Measurements from ENCODE around the gene M1AP.

M1AP gene

GRCh38 chr2:74582184-74582583, 65.9 kb downstream of the M1AP start:
- Histone ChIP-seq H3F3A (ENCODE audit: control insufficient read depth, insufficient read depth) (no peaks in the 10 kb centered on the region), H3K36me3 (ENCODE audit: control insufficient read depth, low read length) (no peaks in the 10 kb centered on the region), H3K9me3 (ENCODE audit: control insufficient read depth, insufficient read depth, low read length) (no peaks in the 10 kb centered on the region), H3K27me3 (ENCODE audit: control insufficient read depth, low read length) (no peaks in the 10 kb centered on the region), H3K9me2 (replicated peaks; ENCODE audit: control insufficient read depth, low read length) (no peaks in the 10 kb centered on the region), H3K4me1 (ENCODE audit: control insufficient read depth, low read length) (peaks cover 15% of the 10 kb centered on the region), H3K4me2 (ENCODE audit: low read length) (no peak overlapping the region), H3K4me3 (ENCODE audit: low read length) (no peak overlapping the region), H3K79me2 (ENCODE audit: control insufficient read depth, low read length) (no peaks in the 10 kb centered on the region), H4K20me1 (ENCODE audit: control insufficient read depth, insufficient read depth, low read depth, low read length) (no peaks in the 10 kb centered on the region), H3K27ac (ENCODE audit: low read depth, low read length) (no peak overlapping the region)
- TF ChIP-seq EZH2phosphoT487 (IDR thresholded peaks at IDR 0.05; ENCODE audit: borderline replicate concordance, low read length) (no peak), CTCF (IDR thresholded peaks at IDR 0.05; ENCODE audit: low read depth, low read length, poor library complexity, severe bottlenecking) (no peak)

GRCh38 chr2:74581463-74581862, 66.7 kb downstream of the M1AP start:
- H3K79me2 ChIP-seq (ENCODE audit: control insufficient read depth, low read length) = no peaks in the 10 kb centered on the region
- TF ChIP-seq EZH2phosphoT487 (IDR thresholded peaks at IDR 0.05; ENCODE audit: borderline replicate concordance, low read length) (no peak), CTCF (IDR thresholded peaks at IDR 0.05; ENCODE audit: low read depth, low read length, poor library complexity, severe bottlenecking) (no peak)
- H4K20me1 ChIP-seq (ENCODE audit: control insufficient read depth, insufficient read depth, low read depth, low read length) = no peaks in the 10 kb centered on the region
- H3K4me1 ChIP-seq (ENCODE audit: control insufficient read depth, low read length) = peaks cover 20% of the 10 kb centered on the region
- H3K4me2 ChIP-seq (ENCODE audit: low read length) = no peak overlapping the region
- H3K27me3 ChIP-seq (ENCODE audit: control insufficient read depth, low read length) = no peaks in the 10 kb centered on the region
- no peaks in the 10 kb centered on the region for H3K9me3 ChIP-seq (ENCODE audit: control insufficient read depth, insufficient read depth, low read length)
- H3K9me2 ChIP-seq (replicated peaks; ENCODE audit: control insufficient read depth, low read length) = no peaks in the 10 kb centered on the region
- H3F3A ChIP-seq (ENCODE audit: control insufficient read depth, insufficient read depth) = no peaks in the 10 kb centered on the region
- H3K27ac ChIP-seq (ENCODE audit: low read depth, low read length) = no peak overlapping the region
- H3K36me3 ChIP-seq (ENCODE audit: control insufficient read depth, low read length) = no peaks in the 10 kb centered on the region
- no peak overlapping the region for H3K4me3 ChIP-seq (ENCODE audit: low read length)

GRCh38 chr2:74578408-74578807, 69.7 kb downstream of the M1AP start:
- H3K4me1 ChIP-seq (ENCODE audit: control insufficient read depth, low read length) = peaks cover 29% of the 10 kb centered on the region
- H3K27ac ChIP-seq (ENCODE audit: low read depth, low read length) = no peak overlapping the region
- no peaks in the 10 kb centered on the region for H3K79me2 ChIP-seq (ENCODE audit: control insufficient read depth, low read length)
- H3K4me2 ChIP-seq (ENCODE audit: low read length) = no peak overlapping the region
- no peaks in the 10 kb centered on the region for H3K9me3 ChIP-seq (ENCODE audit: control insufficient read depth, insufficient read depth, low read length)
- TF ChIP-seq CTCF (IDR thresholded peaks at IDR 0.05; ENCODE audit: low read depth, low read length, poor library complexity, severe bottlenecking) (no peak), EZH2phosphoT487 (IDR thresholded peaks at IDR 0.05; ENCODE audit: borderline replicate concordance, low read length) (no peak)
- H3K9me2 ChIP-seq (replicated peaks; ENCODE audit: control insufficient read depth, low read length) = no peaks in the 10 kb centered on the region
- no peak overlapping the region for H3K4me3 ChIP-seq (ENCODE audit: low read length)
- no peaks in the 10 kb centered on the region for H4K20me1 ChIP-seq (ENCODE audit: control insufficient read depth, insufficient read depth, low read depth, low read length)
- peaks cover 11% of the 10 kb centered on the region; the same call in 1 of the 2 replicates for H3F3A ChIP-seq (ENCODE audit: control insufficient read depth, insufficient read depth)
- no peaks in the 10 kb centered on the region for H3K36me3 ChIP-seq (ENCODE audit: control insufficient read depth, low read length)
- no peaks in the 10 kb centered on the region for H3K27me3 ChIP-seq (ENCODE audit: control insufficient read depth, low read length)
